Esophagus squamous epithelium (tissue), 5 donors: ENCODE data around the gene CKAP2. TPM values are rescaled to one million over a fixed set of nuclear protein-coding genes. Genes with fewer than 3 reads are reported as not detected.

Experiments
- DNase-seq: peaks from one replicate; lab custom pipeline; 2025; lab: John Stamatoyannopoulos, UW
- H3K27ac ChIP-seq, 4 donors: fragments of 200-600 bp; sonication (generic); one replicate each; pipeline ENCODE4 v1.5.1; 2016 to 2019; ENCODE audit warnings: mild to moderate bottlenecking in 1 of 4
- H3K27me3 ChIP-seq, 4 donors: fragments of 200-600 bp; sonication (generic); 1 replicate in 3 of 4; 2 replicates in 1 of 4; pipeline versions ENCODE4 v1.5.1 to v1.6.0; 2017 to 2021; ENCODE audit warnings: antibody characterized with exemption in 1 of 4
- H3K36me3 ChIP-seq, 3 donors: fragments of 200-600 bp; sonication (generic); one replicate each; pipeline ENCODE4 v1.5.1; 2016 to 2019
- H3K4me1 ChIP-seq, 3 donors: fragments of 200-600 bp; sonication (generic); one replicate each; pipeline ENCODE4 v1.5.1; 2017 to 2019
- H3K4me3 ChIP-seq, 4 donors: fragments of 200-600 bp; sonication (generic); 1 replicate in 3 of 4; 2 replicates in 1 of 4; pipeline ENCODE4 v1.5.1; 2016 to 2019; ENCODE audit warnings: mild to moderate bottlenecking in 2 of 4, moderate library complexity in 1 of 4
- H3K9me3 ChIP-seq, 3 donors: fragments of 200-600 bp; sonication (generic); one replicate each; pipeline ENCODE4 v1.5.1; 2016 to 2019
- CTCF ChIP-seq, 6 experiments: fragments of 450-650 bp in 4 of 6; fragments of 200-600 bp in 2 of 6; sonication (generic) in 2 of 6; IDR thresholded peaks; one replicate each; pipeline ENCODE4 v1.5.1; 2016 to 2019; ENCODE audit warnings: antibody characterized with exemption in 6 of 6, mild to moderate bottlenecking in 4 of 6, moderate library complexity in 4 of 6
- POLR2A ChIP-seq, 4 donors: fragments of 450-650 bp; IDR thresholded peaks; one replicate each; pipeline ENCODE4 v1.6.1; 2017; ENCODE audit warnings: antibody characterized with exemption in 4 of 4, mild to moderate bottlenecking in 4 of 4, moderate library complexity in 3 of 4
- WGBS, 2 donors: methylation state at CpG; one replicate each; pipeline ENCODE4 v1.1.5; 2018; 5-methylcytosine and 5-hydroxymethylcytosine counted together
- intact Hi-C: fragments of 100-400 bp; cut with DNase I; formaldehyde crosslinking; loops from one replicate; pipeline ENCODE4 v1.15.0; 2022
- total RNA-seq, 4 donors: library from RNA; depleted of rRNA; stranded (reverse); fragments of >200 nt; gene quantifications; one replicate each; pipeline ENCODE4 v1.1.0, GENCODE V29; 2016
- donor health status: DM: yes; HTN: yes; CAD: no.

CKAP2 gene
- total RNA-seq, 4 donors from 2014 or later = 11.5 to 39.9 (median 21.4) TPM

GRCh38 chr13:52421216-52421615 is 34.1 kb upstream of the CKAP2 start:
- intact Hi-C loops = no loop called here
- Histone ChIP-seq H3K9me3 (no peaks in the 10 kb centered on the region), H3K27ac (no peak overlapping the region), H3K4me3 (no peak overlapping the region), H3K4me1 (no peaks in the 10 kb centered on the region), H3K27me3 (no peaks in the 10 kb centered on the region), H3K36me3 (peaks cover 10 to 93% (median 36%) of the 10 kb centered on the region in 3 donors)
- 86 to 93% methylated on average over 3 of the region's 3 CpGs for WGBS, 2 donors
- no peak for DNase-seq
- TF ChIP-seq CTCF (IDR thresholded peaks at IDR 0.05) (no peak), POLR2A (IDR thresholded peaks at IDR 0.05) (no peak)

DNA sequence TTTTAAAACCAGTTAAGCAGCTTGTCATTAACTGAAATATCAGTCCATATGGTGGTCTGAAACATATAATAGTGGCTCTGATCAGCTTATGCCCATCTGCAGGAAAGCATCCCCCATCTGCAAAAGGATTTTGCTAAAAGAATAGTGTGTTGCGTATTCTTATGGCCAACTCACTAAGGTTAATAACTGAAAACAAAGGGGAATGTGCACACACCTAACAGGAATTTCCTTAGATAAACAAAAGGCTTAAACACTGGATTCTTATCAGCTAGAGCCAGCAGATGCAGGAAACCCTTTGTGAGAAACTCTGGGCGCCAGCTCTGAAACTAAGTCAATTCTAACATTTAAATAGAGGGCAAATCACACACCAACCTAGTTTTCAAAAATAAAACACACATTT is 27.0 kb upstream of the CKAP2 start:
- Histone ChIP-seq H3K9me3 (no peaks in the 10 kb centered on the region), H3K36me3 (peaks cover 14 to 98% (median 18%) of the 10 kb centered on the region in 3 donors), H3K27me3 (no peaks in the 10 kb centered on the region), H3K4me1 (peaks cover 0 to 19% (median 0%) of the 10 kb centered on the region in 3 donors), H3K4me3 (no peak overlapping the region), H3K27ac (no peak overlapping the region)
- intact Hi-C loops = no loop called here
- 63% methylated on average over 2 of the region's 2 CpGs for WGBS, 2 donors
- no peak for DNase-seq
- TF ChIP-seq POLR2A (IDR thresholded peaks at IDR 0.05) = no peak
- no peak for TF ChIP-seq CTCF (IDR thresholded peaks at IDR 0.05)

DNA sequence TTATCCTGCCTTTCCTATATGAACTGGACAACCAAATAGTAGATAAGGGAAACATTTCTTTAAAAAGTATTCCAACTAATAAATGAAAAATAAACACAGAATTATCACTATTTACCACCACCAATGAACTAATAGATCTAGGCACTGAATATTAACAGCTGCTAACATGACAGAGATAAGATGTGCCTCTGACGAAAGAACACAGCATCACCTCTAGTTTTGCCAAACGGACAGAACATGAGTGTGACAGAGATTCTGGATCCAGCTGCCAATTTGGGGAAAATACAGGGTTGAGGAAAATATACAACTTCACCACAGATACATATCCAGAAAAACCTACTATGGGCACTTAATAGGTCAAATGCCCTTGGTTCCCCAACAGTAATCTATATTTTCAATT is 22.8 kb upstream of the CKAP2 start:
- no peak for DNase-seq
- 89 to 90% methylated on average over 2 of the region's 2 CpGs for WGBS, 2 donors
- TF ChIP-seq POLR2A (IDR thresholded peaks at IDR 0.05) (no peak), CTCF (IDR thresholded peaks at IDR 0.05) (no peak)
- no peaks in the 10 kb centered on the region for H3K9me3 ChIP-seq
- peaks cover 0 to 30% (median 0%) of the 10 kb centered on the region in 3 donors for H3K4me1 ChIP-seq
- intact Hi-C loops = no loop called here
- no peak overlapping the region for H3K4me3 ChIP-seq
- peaks cover 4 to 98% (median 7%) of the 10 kb centered on the region in 3 donors for H3K36me3 ChIP-seq
- no peak overlapping the region for H3K27ac ChIP-seq
- no peaks in the 10 kb centered on the region for H3K27me3 ChIP-seq

GRCh38 chr13:52446265-52446664 is 9.0 kb upstream of the CKAP2 start:
- 21 to 63% methylated on average over 1 of the region's 1 CpG for WGBS, 2 donors
- no peaks in the 10 kb centered on the region for H3K9me3 ChIP-seq
- TF ChIP-seq POLR2A (IDR thresholded peaks at IDR 0.05) (no peak), CTCF (IDR thresholded peaks at IDR 0.05) (no peak)
- H3K4me3 ChIP-seq = no peak overlapping the region
- no peak for DNase-seq
- H3K27ac ChIP-seq = peak overlapping the region in 3 of 4 donors; percentile 91 to 99 (median 99)
- peaks cover 0 to 31% (median 0%) of the 10 kb centered on the region in 3 donors for H3K36me3 ChIP-seq
- intact Hi-C loops = no loop called here
- H3K27me3 ChIP-seq = no peaks in the 10 kb centered on the region
- H3K4me1 ChIP-seq = peaks cover 17 to 68% (median 26%) of the 10 kb centered on the region in 3 donors

DNA sequence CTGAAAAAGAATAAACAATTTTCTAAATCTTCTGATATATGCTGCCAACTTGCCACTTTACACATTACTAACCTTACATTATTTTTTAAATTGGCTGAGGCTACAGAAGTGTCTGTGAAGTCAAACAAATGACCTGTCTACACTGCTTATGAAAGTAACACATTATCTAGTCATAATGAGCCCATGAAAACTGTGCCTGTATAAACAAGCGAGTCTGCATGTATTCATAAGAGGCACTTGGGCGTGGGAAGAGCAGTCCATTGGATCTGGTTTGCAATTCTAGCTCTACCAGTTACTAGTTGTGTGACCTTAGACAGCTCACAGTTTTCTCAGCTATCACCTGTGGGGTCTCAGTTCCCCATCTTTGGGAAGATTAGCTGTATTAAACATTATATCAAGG is 7.9 kb upstream of the CKAP2 start:
- Histone ChIP-seq H3K27me3 (no peaks in the 10 kb centered on the region), H3K27ac (peak overlapping the region; percentile 45 to 99 (median 95)), H3K9me3 (no peaks in the 10 kb centered on the region), H3K4me1 (peaks cover 17 to 64% (median 26%) of the 10 kb centered on the region in 3 donors), H3K36me3 (peaks cover 0 to 21% (median 0%) of the 10 kb centered on the region in 3 donors), H3K4me3 (peak overlapping the region in 1 of 4 donors; percentile 12)
- intact Hi-C loops = no loop called here
- no peak for DNase-seq
- 21 to 28% methylated on average over 2 of the region's 2 CpGs for WGBS, 2 donors
- no peak for TF ChIP-seq CTCF (IDR thresholded peaks at IDR 0.05)
- no peak for TF ChIP-seq POLR2A (IDR thresholded peaks at IDR 0.05)
